Measurements from ENCODE around the gene ATP5PO.

ATP5PO gene

GRCh38 chr21:33898586-33898985 lies 17.0 kb downstream of the ATP5PO start:
- no peak for DNase-seq (ENCODE audit: low spot score)

GRCh38 chr21:33897739-33898138 lies 17.9 kb downstream of the ATP5PO start:
- DNase-seq (ENCODE audit: low spot score) = no peak

DNA sequence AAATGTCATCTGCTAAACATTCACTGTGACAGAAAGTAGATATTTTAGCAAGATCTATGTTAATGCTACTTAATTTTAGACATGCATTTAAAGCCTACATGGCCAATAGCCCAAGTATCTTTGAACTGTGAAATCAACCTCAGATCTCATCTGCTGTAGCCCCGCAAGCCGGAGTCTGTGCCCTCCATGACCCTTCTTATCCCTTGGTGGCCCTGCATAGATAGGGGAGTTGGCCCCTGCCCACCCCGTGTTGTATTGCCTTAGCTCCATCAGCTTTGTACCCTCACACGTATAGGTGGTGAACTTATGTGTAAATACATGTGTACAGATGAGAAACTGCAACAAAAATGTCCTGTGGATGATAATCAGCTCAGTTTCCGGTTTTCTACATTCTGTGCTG lies 18.5 kb downstream of the ATP5PO start:
- no peak for DNase-seq (ENCODE audit: low spot score)

DNA sequence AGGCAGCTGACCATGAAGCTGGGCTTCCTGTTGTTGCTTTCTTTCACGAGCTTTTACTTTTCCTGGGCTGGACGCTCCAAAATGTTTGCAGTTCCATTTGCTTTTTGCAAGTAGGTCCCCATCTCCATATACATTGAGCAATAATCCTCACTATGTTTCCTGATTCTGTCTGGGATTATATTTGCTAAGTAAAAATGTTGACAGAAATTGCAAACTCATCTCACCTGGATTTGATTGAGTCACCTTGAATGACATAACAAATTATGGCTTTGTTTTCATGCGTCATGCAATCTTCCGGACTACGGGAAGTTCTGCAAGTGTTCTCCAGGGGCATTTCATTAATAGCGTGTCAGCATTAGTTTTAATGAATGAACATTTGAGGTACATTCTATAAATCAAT lies 18.9 kb downstream of the ATP5PO start:
- DNase-seq (ENCODE audit: low spot score) = no peak

DNA sequence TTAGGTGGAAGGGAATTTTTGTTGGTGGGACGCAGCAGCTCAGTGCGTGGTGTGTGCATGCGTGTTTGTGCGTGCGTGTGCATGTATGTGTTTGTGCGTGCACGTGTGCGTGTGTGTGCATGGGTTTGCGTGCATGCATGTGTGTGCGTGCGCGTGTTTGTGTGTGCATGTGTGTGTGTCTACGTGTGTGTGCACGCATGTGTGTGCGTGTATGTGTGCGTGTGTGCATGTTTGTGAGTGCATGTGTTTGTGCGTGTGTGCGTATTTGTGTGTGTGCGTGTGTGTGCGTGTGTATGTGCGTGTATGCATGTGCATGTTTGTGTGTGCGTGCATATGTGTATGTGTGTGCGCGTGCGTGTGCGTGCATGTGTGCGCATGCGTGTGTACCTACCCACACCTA lies 20.2 kb downstream of the ATP5PO start:
- DNase-seq (ENCODE audit: low spot score) = no peak

GRCh38 chr21:33894736-33895288 lies 20.8 kb downstream of the ATP5PO start:
- DNase-seq (ENCODE audit: low spot score) = peak; percentile 58

- no peak for DNase-seq (ENCODE audit: low spot score)
These were observed 21.7 kb downstream of the ATP5PO start for GRCh38 chr21:33893917-33894316.

DNA sequence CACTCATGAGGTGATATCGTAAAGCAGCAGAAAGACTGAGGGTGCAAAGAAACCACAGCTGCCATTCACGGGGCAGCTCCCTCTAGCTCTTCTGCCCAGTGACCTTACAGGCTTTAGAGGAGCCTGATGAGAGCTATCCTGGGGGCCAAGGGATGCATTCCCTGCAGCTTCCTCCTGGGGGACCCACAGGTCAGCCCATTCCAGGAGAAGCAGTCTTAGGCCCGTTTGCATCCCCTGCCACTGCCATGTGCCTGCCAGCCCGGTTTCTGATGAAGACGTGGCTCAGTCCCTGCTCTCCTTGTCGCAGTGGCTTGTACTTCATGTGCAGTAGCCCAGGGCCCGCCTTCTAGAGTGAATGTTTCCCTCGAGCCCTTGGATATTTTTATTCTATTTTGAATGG lies 22.8 kb downstream of the ATP5PO start:
- no peak for DNase-seq (ENCODE audit: low spot score)

DNA sequence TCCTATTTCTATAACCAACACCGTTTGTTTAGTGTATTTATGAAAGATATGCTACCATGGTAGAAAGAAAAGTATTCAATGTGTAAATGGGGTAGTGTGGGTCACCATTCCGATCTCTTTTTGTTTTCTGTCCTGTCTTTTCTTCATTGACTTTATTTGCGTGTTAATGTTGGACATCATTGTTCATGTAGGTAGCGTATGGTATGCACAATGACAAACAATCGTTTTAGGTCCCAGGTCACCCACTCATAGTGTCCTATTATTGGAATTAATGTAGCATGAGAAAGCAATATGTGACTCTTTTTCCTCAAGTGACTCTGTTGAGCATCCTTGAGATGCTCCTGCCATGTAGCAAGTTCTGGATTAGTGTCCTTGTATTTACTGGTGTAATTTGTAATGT lies 25.4 kb downstream of the ATP5PO start:
- DNase-seq (ENCODE audit: low spot score) = no peak

- no peak for DNase-seq (ENCODE audit: low spot score)
These were observed 29.3 kb downstream of the ATP5PO start for GRCh38 chr21:33886321-33886720.

DNA sequence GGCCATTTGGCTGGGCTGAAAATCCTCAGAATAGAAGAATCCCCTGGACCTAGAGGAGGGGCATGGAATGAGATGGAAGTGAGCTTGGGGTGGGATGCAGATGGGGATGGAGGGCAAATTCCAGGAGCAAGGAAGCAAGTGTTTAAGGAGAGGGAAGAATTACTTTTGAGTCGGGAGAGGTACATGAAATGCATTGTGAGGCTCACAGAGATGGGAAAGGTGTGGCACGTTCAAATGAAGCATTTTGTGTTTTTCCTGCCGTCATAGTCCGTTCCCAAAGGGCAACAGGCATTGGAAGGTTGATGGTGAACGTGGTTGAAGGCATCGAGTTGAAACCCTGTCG lies 30.5 kb downstream of the ATP5PO start:
- no peak for DNase-seq (ENCODE audit: low spot score)

DNA sequence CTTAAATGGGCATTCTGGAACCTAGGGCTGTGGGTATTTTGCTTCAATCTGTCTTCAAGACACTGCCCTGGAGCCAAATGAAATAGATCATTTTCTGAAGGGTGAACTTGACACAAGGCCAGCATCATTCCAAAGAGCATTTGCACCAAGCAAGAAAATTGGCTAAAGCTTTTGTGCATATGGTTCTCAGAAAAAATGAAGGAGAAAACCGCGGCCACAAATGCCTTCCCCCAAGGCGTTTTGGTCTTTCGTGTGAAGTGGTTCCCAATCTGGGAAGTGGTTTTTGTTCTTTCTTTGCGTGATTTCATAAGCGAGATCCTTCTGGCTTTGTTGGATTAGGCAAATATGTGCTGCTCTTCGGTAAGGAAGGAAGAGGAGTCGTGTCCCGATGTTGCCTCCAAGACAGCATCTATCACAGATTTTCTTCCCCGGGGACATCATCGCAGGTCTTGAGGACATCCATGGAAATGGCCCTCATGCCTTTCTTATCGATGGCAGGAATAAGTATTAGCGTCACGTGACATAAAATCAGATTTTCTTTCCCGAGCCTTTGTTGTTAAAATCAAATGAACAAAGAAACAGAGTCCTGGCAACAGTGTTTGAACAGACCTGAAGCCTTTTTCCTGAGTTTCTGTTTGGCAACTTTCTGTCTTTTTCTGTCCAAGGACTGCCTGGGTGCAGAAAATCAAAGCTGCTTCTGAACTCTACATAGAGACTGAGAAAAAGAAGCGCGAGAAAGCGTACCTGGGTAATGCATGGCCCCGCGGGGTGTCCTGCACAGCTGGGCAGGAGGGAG lies 31.0 kb downstream of the ATP5PO start:
- DNase-seq (ENCODE audit: low spot score) = no peak

DNA sequence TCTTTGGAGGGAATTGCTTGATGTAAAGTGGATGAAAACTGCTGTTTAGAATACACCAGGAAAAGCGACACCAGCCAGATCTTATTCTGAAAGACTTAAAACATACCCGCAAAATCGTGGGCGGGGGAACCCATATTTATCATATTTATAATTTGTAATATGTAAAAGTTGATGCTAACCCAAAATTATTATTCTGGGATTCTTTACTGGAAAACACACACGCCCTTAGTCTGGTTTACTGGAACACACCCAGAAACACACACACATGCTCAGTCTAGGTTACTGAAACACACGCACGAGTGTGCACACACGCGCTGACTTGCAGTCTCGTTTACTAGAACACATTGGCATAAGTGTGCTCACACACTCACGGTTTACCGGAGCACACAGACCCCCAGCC lies 32.5 kb downstream of the ATP5PO start:
- DNase-seq (ENCODE audit: low spot score) = no peak

DNA sequence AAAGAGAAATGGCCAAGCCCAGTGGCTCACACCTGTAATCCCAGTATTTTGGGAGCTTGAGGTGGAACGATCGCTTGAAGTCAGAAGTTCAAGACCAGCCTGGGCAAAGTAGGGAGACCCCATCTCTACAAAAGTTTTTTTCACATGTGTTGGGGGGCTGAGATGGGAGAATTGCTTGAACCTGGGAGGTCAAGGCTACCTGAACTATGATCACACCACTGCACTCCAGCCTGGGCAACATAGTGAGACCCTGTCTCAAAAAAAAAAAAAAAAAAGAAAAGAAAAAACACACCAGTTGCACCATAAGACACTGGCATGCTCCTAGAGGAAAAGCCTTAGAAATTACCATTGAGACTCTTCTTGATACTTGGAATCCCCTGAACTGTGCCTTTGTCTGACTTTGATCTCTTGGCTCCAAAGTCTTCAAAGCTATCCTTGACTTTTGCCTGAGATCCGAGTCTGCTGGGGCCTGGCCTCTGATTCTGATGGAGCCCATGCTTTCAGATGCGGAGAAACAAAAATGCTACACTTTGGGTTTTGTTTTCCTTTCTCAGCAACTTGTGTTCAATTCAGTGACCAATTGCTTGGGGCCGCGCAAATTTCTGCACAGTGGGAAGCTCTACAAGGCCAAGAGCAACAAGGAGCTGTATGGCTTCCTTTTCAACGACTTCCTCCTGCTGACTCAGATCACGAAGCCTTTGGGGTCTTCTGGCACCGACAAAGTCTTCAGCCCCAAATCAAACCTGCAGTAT lies 33.7 kb downstream of the ATP5PO start:
- DNase-seq (ENCODE audit: low spot score) = no peak

DNA sequence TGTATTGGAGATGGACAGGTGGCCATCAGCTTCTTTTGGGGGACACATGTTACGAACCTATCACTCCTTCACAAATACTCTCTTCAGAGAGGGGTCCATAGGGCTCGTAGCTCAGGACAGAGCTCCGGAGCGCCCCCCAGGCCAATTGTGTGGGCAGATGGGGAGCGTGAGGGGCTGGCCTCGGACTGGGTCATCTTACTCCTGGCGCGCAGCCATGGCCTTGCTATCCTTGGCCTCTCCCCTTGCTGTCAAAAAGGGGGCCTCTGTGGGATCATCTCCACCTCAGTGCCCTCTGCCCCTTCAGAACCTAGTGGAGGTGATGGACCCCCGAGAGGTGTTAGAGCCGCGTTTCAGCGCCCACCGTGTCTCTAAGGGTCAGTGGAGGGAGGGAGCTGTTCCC lies 35.0 kb downstream of the ATP5PO start:
- DNase-seq (ENCODE audit: low spot score) = no peak

DNA sequence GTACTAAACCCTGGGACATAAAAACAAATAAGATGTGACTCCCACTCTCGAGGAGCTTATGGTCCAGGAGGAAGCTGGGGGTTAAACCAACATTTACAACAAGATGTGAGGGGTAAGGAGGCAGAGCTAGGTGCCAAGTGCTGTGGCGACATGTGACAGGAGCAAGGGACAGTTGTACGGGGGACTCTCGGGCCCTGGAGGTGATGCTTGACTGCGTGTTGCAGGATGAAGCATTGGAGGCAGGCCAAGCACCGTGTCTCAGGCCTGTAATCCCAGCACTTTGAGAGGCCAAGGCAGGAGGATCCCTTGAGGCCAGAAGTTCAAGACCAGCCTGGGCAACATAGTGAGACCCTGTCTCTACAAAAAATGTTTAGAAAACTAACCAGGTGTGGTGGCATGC lies 36.8 kb downstream of the ATP5PO start:
- DNase-seq (ENCODE audit: low spot score) = no peak

- DNase-seq (ENCODE audit: low spot score) = no peak
These were observed 40.4 kb downstream of the ATP5PO start for GRCh38 chr21:33875026-33875695.

- DNase-seq (ENCODE audit: low spot score) = no peak
These were observed 41.4 kb downstream of the ATP5PO start for GRCh38 chr21:33874161-33874560.

- no peak for DNase-seq (ENCODE audit: low spot score)
These were observed 42.6 kb downstream of the ATP5PO start for GRCh38 chr21:33872881-33873515.

- no peak for DNase-seq (ENCODE audit: low spot score)
These were observed 44.4 kb downstream of the ATP5PO start for GRCh38 chr21:33871171-33871570.

- no peak for DNase-seq (ENCODE audit: low spot score)
These were observed 44.8 kb downstream of the ATP5PO start for GRCh38 chr21:33870768-33871167.

DNA sequence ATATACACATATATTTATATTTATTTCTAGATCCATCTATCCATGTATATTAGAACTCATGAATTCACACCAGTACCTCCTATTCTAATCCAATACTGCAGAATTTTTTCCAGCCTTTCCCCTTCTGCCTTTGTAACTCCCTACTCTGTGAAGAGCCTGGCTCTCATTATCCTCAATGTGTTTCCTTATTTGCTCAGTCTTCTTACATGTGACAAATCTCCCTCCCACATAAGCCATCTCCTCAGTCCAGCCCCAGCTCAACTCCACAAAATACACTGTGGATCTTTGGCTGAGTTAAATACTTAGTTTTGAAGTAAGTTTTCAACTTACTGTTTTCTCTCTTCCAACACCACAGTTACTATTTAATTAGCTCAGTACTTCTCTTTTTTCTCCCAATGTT lies 45.7 kb downstream of the ATP5PO start:
- DNase-seq (ENCODE audit: low spot score) = no peak
